GM21723 (cell line): ENCODE results near the gene FOXP1.
A peak's percentile ranks its signal among the peaks of the same experiment; 100 is the strongest.

Source experiments
- ATAC-seq: cut with Tn5 transposase; IDR thresholded peaks from one replicate; pipeline ENCODE4 v1.9.1; 2021; ENCODE audit warnings: mild to moderate bottlenecking, moderate library complexity; ENCODE audit not compliant: unreplicated experiment

Gene FOXP1

DNA sequence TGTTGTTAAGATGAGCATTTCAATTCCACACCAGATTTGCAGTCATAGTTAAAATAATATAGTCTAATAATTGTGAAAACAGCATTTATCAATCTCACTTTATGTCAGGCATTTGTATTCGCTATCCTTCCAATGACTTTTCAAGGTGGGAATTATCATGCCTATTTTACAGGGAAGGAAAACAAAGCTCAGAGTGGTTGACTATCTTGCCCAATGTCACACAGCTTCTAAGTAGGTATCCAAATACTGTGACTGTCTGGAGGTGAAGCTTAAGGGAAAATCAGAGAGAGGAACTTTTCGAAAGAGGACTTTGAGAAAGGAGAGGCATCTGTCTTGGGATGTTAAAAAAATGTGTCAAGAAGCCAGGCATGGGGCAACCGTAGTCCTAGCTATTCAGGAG lies 443.1 kb downstream of the FOXP1 start:
- ATAC-seq: no peak

DNA sequence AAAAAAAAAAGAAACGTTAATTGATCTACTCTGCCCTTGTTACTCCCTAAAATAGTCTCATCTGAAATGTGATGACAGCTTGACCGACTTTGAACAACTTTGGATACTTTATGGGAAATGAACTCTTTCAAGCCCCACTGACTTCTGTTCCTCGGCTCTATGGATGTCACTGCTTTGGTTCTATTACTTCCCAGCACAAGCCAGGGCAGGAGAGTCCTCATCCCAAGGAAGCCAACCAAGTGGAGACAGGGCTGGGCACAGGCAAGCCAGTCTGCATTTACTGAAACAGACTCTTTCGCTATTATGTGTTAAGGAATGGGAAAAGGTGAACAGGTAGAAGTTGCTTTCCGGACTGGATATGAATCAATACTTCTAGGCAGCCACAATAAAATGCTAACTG lies 444.0 kb downstream of the FOXP1 start:
- ATAC-seq: no peak

DNA sequence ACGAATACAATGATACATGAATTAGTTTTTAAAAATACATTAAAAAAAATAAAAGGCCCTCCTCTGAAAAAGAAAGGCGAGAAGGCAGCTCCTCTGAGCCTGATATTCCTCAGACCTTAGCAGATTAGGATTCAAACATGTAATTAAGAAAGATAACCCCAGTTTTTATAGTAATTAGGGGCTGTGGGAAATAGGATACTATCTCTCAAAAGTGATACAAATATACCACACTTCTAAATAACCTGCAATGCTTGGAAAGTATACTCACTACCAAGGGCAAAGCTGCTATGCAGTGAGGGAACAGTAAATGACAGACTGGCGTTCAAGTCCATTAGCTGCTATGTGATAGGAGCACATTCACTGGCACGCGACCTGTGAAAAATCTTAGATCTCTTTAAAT lies 445.1 kb downstream of the FOXP1 start:
- ATAC-seq: no peak

DNA sequence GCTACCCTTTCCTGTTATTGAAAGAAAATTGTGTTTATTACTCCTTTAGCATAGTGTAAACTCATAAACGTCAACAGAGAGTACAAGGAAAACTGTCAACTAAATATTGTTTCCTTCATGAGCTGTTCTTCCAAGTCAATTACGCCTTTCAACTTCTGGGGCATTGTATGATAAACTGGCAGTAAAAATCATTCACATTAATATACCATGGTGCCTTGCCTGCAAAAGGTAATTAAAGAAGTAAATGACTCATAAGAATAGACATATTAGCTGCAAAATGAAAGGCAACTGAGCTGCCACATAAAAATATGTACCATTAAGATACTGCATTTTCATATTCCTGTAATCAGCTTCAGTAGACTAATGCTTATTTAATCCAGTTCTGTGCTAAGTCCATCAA lies 447.3 kb downstream of the FOXP1 start:
- ATAC-seq: no peak

DNA sequence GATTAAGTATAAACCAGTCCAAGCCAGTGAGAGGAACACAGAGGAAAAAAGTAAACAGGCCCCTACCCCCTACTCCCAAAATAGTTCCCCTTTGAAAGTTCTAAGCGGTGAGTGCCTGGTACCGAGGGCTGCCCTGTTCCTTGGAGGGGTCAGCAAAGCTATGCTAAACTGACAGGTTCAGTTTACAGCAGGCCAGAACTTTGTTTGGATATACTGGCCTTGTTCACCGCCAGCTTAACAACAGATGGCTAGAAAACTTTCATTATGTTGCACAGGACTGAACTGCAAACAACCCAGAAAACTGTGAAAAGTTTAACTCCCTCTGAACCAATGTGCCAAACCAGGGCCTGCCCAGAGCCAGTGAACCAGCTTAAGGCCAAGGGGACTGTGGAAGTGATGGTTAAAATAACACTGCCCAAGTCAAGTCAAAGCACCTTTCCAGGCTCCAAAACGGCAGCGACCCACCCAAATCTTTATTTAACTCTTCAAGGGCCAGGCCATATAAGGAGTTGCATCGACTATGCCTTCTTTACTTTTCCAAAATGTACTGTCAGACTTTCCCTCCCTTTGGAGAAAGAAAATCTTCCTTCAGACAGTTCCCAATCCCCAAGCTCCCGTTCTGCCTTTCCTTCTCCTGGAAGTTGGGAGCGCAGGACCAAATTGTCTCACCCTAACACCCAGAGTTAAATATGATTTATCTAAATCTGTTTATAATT lies 448.0 kb downstream of the FOXP1 start:
- no peak for ATAC-seq

DNA sequence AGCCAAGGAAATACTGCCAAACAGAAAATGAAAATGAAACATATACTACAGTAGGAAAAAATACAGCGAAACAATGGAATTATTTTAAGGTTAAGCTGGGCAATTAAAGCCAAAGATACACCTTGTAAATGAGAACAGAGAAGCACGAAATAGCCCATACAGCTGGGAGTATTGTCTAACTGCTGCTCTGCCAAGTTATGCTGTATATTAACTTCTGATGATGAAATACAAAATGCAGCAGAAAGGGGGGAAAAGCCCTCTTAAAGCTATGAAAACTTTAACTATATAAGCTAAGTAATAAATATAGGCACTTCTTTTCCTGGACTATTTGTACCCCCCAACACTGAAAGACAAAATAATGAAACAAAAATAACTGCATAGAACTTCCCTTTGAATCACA lies 449.0 kb downstream of the FOXP1 start:
- no peak for ATAC-seq

DNA sequence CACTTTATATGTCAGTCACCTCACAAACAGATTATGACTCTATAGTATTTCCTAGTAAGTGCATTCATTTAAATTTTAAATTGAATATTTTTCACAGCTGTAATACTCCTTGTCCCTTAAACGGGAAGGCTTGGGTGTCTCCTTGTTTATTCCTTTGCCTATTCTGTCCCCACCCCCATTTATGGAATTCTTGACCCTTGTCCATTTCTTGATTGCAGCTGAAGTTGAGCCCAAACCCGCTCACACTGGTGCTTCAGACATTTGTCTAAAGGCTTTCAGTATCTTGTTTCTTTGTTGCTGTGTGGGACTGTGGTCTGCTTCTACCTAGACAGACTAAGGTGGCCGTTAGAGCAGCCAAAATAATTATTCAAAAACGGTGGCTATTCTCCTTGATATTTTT lies 449.7 kb downstream of the FOXP1 start:
- no peak for ATAC-seq

DNA sequence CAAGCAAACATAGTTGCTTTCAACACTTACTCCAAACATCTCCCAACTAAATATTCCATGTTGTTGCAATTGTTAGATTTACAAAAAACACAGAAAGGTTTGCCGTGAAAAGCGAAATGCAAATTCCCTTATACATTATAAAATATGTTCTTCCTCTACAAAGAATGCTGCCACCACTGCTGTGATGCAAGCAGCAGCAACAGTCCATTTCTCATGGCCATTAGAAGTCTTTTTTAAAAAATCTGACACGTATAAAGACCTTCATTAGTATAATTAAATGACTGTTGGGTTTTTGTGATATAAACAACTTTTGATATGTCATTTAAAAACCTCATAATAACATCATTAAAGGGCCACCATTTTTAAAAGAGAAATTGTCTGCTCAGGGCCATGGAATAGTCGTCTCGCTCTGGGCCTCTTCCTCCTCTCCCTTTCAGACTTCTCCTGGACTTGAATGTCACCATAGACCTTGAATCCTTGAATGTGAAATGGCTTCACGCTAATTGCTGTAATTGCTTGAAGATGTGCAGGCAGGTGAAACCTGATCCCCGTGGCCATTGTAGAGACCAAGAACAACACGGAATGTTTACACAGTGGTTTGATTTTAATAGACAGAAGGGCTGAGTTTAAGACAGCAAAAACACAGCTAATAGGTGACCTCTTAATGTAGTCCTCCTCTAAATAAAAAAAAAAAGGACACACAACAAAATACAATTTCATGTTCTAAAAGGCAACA lies 450.4 kb downstream of the FOXP1 start:
- ATAC-seq: no peak

DNA sequence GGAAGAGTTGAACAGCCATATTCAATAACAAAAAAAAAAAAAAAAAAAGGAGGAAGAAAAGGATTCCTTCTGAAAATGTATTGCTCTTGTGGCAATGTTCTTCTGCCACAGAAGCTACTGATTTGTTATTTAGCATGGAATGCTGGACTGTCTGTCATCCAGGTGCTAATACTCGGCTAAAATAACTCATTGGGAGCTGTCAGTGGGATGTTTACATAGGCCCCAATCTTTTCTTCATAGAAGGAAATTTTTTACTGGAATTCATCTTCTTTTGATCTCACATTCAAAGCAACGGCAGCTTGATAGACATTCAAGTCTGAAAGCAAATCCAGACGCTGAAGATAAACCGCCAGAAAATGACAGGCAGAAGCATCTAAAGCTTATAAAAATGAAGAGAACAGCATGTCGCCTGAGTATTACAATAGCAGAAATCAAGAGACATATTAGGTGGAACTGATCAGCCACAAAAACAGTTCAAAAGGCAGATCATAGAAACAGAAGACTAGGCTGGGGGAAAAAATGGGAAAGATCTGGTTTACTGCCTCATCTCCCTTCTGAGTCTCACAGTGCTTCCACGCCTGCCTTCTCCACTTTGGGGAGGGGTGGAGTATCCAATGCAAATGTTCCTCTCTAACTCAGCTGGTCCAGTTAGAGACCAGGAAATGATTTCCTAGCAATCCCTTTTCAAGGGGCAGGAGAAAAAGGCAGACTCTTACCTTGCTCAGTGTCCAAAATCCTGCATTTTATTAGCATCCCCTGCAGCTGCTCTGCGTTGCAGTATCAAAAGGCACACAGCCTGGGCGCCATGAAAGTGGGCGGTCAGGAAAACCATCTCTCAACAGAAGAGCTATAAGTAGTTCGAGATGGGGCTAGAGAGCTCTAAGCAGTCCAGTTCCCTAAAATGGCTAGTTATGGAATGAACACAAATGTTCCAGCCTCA lies 451.9 kb downstream of the FOXP1 start:
- no peak for ATAC-seq

DNA sequence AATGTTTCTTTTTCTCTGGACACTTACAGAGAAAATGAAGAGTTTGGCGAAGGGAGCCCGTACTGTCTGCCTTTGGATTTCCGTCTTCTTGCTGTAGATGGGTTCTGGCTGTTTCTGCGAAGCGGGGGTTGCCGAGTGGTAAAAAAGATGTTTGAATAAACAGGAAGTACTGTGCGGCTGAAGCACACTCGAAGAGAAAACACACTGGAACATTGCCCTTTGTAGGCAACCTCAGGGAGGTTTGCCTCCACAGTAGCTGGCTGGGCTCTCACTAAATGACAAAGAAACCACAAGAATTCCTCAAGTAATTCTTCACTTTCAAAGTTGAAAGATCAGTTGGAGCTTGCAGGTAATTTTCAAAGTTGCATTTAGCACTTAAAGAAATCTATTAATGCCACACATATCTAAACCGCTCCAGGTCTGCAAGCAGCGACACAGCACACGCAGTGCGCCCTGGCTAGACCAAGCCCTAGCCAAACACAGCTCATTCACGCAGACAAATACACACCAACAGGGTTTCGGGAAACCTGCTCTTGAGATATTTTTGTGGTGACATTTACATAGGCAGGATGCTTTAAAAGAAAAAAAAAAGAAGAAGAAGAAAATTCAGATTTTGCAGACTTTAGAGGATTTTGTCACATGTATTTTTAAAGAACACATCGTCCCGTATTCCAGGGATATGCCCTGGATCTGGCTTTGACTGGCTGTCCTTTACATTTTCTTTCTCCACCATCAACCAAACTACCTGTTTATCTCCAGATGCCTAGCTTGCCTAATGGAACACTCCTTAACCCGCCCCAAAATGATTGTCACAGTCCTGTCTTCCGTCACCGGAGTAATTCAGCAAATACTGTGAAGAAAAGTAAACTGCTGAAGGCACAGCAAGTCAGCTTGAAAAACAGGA lies 452.8 kb downstream of the FOXP1 start:
- ATAC-seq: peak; percentile 77

DNA sequence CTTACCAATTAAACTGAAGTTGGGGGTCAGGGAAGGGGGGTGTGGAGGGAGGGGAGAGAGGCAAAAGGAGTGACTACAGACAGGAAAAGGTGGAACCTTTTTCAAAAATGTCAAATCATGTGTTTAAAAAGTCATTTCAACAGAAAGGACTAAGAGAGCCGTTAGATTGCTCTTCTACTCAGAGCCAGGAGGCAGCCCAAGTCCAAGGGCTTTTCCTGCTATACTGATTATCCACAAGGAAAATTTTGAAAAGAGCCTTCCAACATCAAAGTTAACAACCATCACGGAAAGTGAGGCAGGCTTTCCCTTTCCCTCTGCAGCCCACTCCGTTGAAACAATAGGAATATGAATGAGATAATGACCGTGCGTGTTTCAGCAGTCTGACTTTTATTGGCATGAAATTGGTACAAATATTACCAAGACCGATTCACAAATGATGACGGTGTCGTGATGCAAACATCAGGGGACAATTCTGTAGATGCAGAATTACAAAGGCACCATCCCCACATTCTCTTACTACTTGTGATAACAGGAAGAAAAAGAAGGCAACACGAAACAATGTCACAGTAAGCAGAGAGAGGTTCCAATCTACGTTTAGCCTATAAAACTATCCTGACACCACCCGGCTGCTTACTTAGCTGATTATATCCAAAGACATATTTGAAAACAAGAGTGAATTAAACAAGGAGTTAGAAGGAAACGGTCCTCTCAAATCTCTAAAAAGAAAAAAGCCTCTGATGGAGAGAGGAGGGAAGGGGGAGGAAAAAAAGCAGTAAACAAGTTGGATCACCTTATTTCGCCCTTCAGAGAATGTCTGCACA lies 453.7 kb downstream of the FOXP1 start:
- peak; percentile 12 for ATAC-seq

DNA sequence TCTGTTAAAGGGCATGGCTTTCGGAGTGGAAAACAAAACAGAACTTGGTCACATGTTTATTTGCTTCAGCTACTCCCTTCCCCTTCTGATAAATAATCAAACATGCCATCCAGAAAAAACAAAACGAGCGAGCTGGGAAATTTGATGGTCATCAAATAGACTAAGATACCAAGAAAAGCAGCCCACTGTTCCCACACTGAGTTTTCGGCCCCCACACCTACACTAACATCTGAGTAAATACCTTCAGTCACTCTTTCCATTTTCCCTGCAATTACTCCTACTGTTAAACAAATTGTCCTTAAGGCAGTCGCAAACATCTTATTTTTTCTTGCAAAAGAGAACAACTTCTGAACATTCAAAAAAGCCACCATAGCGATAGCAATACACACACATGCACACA lies 454.6 kb downstream of the FOXP1 start:
- no peak for ATAC-seq

DNA sequence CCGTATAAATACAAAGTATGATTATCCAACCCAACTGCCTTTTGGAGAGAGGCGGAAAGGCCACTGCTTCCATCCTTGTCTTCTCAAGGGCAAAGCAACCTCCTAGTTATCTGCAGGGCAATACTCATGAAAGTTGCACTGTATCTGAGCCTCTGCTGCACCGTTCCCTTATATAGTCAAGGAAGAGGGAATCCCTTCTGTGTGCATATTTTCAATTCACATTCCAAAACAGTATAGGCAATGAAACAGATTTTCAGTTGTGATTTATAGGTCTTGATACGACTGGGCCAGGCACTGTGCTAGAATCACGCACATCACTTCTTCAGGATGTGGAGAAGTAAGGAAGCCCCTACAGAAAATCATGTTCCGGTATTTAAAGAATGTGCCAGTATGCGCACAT lies 455.7 kb downstream of the FOXP1 start:
- ATAC-seq: no peak

DNA sequence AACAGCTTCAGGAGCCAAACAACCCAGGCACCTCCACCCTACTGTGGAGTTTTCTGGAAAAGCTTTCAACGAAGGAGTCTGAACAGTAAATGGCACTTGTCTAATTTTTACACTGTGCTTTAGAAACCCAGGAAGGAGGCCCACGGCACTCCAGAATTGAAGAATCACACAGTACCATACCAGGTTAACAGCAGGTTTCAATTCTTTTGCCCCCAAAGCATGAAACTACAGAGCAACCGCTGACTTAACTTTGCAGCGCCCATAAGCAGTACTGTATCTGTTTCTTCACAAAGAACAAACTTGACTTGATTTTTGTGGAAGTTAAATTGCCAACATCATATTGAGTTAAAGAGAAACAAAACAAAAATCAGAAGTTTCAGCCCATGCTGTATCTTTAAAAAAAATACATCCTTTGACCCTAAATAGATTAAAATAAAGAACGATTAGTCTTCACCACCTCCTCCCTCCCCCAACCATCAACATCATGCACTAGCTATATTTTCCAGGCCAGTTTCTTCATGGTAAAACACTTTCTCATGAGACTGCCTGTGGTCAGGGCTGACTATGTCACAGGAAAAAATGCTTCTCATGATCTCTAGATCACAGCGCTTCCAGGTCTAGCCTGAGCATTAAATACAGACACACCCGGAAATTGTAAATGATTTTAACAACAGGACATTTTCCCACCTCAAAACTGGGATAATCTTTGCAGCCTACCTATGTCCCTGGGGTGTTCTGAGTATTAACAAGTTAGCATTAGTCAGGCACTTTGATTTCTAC lies 456.3 kb downstream of the FOXP1 start:
- no peak for ATAC-seq

DNA sequence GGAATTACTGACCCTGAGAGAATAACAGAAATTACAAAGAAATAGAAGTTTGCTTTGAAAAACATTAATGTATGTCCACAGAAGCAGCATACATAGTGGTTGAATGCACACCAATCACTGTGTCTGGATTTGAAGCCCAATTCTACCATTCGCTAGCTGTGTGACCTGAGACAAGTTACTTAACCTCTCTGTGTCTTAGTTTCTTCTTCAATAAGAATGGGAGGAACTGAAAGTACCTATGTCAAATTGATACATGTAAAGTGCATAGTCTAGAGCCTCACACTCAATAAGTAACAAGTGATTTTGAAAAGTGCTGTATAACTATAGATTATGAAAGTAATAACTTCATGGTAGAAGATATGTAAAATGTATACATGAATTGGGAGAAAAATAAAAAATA lies 457.8 kb downstream of the FOXP1 start:
- no peak for ATAC-seq

DNA sequence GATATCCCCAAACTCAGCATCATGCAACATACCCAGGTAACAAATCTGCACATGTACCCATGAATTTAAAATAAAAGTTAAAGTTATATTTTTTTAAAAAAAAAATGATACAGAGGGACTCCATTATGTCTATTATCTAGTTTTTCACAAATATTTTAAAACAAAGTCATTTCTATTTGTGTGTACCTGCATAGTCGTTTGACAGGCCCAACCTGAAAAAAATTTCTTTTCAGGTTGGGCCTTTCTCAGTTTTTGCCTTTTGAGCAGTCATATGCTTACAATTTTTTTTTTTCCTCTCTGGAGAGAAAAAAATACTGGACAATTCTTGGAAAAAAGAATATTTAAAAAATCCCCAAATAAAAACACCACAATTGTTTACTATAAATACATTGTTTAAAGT lies 459.5 kb downstream of the FOXP1 start:
- ATAC-seq: no peak

DNA sequence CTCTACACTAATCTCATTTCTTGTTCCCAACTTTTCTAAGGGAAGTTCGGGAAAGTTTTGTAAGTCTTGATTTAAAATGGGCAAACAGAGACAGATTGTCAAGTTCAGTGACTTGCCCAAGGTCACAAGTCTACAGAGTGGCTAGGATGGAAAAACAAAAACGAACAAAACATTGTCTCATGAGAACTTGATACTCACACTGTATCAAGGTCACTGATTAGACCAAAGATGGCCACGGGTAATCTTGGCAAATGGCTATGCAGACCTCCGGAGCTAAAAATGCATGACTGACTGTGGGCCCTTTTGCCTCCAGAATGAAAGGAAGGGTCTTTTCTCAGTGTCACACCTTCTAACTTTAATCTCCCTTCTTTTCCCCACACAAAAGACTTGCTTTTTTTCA lies 460.9 kb downstream of the FOXP1 start:
- no peak for ATAC-seq

DNA sequence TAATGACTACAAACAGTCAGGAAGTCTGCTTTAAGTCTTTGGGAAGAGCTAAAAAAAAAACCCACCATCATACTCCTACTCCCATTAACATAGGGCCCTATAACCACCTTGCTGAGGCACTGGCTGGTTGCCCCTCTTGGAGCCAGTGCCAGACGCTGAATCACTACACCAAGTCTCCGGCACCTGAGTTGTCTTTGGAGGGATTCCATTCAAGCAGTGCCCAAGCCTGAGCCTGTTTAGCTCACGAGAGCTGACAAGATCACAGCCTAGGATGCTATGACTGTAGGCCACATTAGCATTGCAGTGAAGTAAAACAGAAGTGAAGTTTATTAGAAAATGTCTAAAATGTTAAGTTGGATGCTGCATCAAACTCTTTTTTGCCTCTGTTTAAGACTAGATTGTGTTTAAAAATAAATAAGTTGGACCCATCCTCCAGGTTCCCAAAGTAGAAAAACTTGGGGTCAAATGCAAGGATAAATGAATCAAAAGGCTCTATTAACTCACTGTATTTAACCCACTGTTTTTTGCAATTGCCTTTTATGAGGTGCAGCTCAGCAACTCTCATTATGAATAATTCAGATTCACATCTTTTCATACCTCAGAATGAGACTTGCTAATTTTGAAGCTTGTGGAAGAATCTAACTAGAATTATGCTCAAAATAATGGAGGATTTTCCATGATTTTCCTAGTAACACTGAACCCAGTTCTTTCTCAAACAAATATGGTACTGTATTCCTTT lies 461.9 kb downstream of the FOXP1 start:
- ATAC-seq: no peak
